H7 (cell line): ENCODE measurements around the gene FBXL4. TPM values are rescaled to one million over a fixed set of nuclear protein-coding genes. Genes with fewer than 3 reads are reported as not detected.

Experiments used
- DNase-seq: peaks from one replicate; pipeline ENCODE4 v3.0.0; 2012
- H3K27me3 ChIP-seq: 2 replicates; pipeline ENCODE4 v1.6.0; 2011; ENCODE audit warnings: mild to moderate bottlenecking, low read length; ENCODE audit not compliant: control insufficient read depth, insufficient read depth
- H3K36me3 ChIP-seq: replicated peaks from 2 replicates; pipeline ENCODE4 v1.5.1; 2011; ENCODE audit warnings: low read length; ENCODE audit not compliant: control insufficient read depth, insufficient read depth
- H3K4me3 ChIP-seq: 2 replicates; pipeline ENCODE4 v1.5.1; 2011; ENCODE audit warnings: low read depth, mild to moderate bottlenecking, control low read depth, low read length, moderate library complexity; ENCODE audit not compliant: insufficient read depth
- total RNA-seq: library from RNA; depleted of rRNA; stranded (reverse); fragments of >200 nt; shearing (Covaris generic); gene quantifications from 2 replicates; pipeline ENCODE4 v1.2.3, GENCODE V29; 2014

The FBXL4 gene
- total RNA-seq, 1 experiment from 2014 or later: 11.1 TPM

- DNase-seq: no peak
- Histone ChIP-seq H3K36me3 (no peaks in the 10 kb centered on the region), H3K4me3 (no peak overlapping the region), H3K27me3 (no peaks in the 10 kb centered on the region)
Measured at GRCh38 chr6:98880486-98880885, 67.3 kb downstream of the FBXL4 start.

GRCh38 chr6:98877250-98877649 is 70.5 kb downstream of the FBXL4 start:
- no peak for DNase-seq
- H3K36me3 ChIP-seq: no peaks in the 10 kb centered on the region
- no peaks in the 10 kb centered on the region for H3K27me3 ChIP-seq
- no peak overlapping the region for H3K4me3 ChIP-seq

- Histone ChIP-seq H3K36me3 (no peaks in the 10 kb centered on the region), H3K4me3 (no peak overlapping the region), H3K27me3 (no peaks in the 10 kb centered on the region)
- DNase-seq: no peak
Measured at GRCh38 chr6:98875375-98875774, 72.4 kb downstream of the FBXL4 start.

GRCh38 chr6:98871821-98872220 is 75.9 kb downstream of the FBXL4 start:
- no peak overlapping the region for H3K4me3 ChIP-seq
- no peaks in the 10 kb centered on the region for H3K27me3 ChIP-seq
- DNase-seq: no peak
- no peaks in the 10 kb centered on the region for H3K36me3 ChIP-seq

- H3K36me3 ChIP-seq: no peaks in the 10 kb centered on the region
- no peak overlapping the region for H3K4me3 ChIP-seq
- DNase-seq: no peak
- H3K27me3 ChIP-seq: no peaks in the 10 kb centered on the region
Measured at GRCh38 chr6:98871057-98871456, 76.7 kb downstream of the FBXL4 start.

- DNase-seq: no peak
- Histone ChIP-seq H3K36me3 (no peaks in the 10 kb centered on the region), H3K27me3 (no peaks in the 10 kb centered on the region), H3K4me3 (no peak overlapping the region)
Measured at GRCh38 chr6:98864497-98864896, 83.2 kb downstream of the FBXL4 start.

- H3K4me3 ChIP-seq: peak overlapping the region; percentile 48
- DNase-seq: no peak
- no peaks in the 10 kb centered on the region for H3K36me3 ChIP-seq
- H3K27me3 ChIP-seq: peaks cover 58% of the 10 kb centered on the region
Measured at GRCh38 chr6:98848539-98849242, 99.1 kb downstream of the FBXL4 start.

- Histone ChIP-seq H3K4me3 (peak overlapping the region; percentile 48), H3K27me3 (peaks cover 66% of the 10 kb centered on the region)
Measured at GRCh38 chr6:98847779-98848538, 99.8 kb downstream of the FBXL4 start.

GRCh38 chr6:98847416-98847778 is 100.3 kb downstream of the FBXL4 start:
- no peak for DNase-seq

More at GRCh38 chr6:98847779-98848538, 99.8 kb downstream of the FBXL4 start:
- no peaks in the 10 kb centered on the region for H3K36me3 ChIP-seq
- DNase-seq: no peak

GRCh38 chr6:98846021-98846380 is 101.7 kb downstream of the FBXL4 start:
- Histone ChIP-seq H3K4me3 (no peak overlapping the region), H3K27me3 (peaks cover 85% of the 10 kb centered on the region), H3K36me3 (no peaks in the 10 kb centered on the region)
- no peak for DNase-seq

More at GRCh38 chr6:98847416-98847778, 100.3 kb downstream of the FBXL4 start:
- Histone ChIP-seq H3K36me3 (no peaks in the 10 kb centered on the region), H3K27me3 (peaks cover 71% of the 10 kb centered on the region), H3K4me3 (peak overlapping the region; percentile 48)

- peaks cover 91% of the 10 kb centered on the region for H3K27me3 ChIP-seq
- peak; percentile 87 for DNase-seq
- peak overlapping the region; percentile 36 for H3K4me3 ChIP-seq
- no peaks in the 10 kb centered on the region for H3K36me3 ChIP-seq
Measured at GRCh38 chr6:98845211-98846020, 102.3 kb downstream of the FBXL4 start.

GRCh38 chr6:98844244-98845210 is 103.2 kb downstream of the FBXL4 start:
- H3K36me3 ChIP-seq: no peaks in the 10 kb centered on the region
- peak overlapping the region; percentile 36; the same call in 1 of the 2 replicates for H3K4me3 ChIP-seq
- peaks cover 94% of the 10 kb centered on the region for H3K27me3 ChIP-seq
- peak; percentile 56 for DNase-seq

- peak; percentile 82 for DNase-seq
- Histone ChIP-seq H3K36me3 (no peaks in the 10 kb centered on the region), H3K4me3 (peak overlapping the region; percentile 20; the same call in 1 of the 2 replicates), H3K27me3 (peaks cover 96% of the 10 kb centered on the region)
Measured at GRCh38 chr6:98843271-98844243, 104.2 kb downstream of the FBXL4 start.
